ENCODE data around the gene PTRH2.

DNA sequence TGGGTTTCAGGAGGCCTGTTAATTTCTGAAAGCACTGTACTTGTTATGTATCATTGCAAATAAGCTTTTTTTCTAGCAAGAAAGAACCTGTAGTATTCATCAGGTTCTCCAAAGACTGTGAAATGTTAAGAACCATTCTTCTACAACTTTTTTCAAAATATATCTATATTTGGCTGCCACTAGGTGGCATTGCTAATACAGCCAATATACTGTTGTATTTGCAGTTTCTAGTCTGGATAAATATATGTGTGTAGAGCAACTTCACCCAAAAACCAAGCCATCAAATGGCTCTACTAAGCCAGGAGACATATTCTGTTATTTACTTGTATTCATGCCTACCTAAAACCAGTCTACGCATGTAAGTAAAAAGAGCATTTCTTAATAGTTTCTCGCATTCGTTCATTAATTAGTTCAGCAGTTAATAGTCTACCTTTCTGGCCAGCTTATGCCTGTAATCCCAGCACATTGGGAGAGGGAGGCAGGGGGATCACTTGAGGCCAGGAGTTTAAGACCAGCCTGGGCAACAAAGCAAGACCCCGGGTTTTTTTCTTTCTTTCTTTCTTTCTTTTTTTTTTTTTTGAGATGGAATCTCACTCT is 39.7 kb upstream of the PTRH2 start:
- TF ChIP-seq, protein P1, sequence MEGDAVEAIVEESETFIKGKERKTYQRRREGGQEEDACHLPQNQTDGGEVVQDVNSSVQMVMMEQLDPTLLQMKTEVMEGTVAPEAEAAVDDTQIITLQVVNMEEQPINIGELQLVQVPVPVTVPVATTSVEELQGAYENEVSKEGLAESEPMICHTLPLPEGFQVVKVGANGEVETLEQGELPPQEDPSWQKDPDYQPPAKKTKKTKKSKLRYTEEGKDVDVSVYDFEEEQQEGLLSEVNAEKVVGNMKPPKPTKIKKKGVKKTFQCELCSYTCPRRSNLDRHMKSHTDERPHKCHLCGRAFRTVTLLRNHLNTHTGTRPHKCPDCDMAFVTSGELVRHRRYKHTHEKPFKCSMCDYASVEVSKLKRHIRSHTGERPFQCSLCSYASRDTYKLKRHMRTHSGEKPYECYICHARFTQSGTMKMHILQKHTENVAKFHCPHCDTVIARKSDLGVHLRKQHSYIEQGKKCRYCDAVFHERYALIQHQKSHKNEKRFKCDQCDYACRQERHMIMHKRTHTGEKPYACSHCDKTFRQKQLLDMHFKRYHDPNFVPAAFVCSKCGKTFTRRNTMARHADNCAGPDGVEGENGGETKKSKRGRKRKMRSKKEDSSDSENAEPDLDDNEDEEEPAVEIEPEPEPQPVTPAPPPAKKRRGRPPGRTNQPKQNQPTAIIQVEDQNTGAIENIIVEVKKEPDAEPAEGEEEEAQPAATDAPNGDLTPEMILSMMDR (IDR thresholded peaks at IDR 0.05): peak; percentile 47 to 68 (median 56)
- TF ChIP-seq POLR2A (IDR thresholded peaks at IDR 0.05): no peak
